Suprapubic skin (tissue), 3 donors: ENCODE measurements around the gene POLR3E.

Source experiments
- EP300 ChIP-seq: sonication (generic); formaldehyde crosslinking; IDR thresholded peaks from one replicate; pipeline ENCODE4 v1.6.1; 2017; ENCODE audit warnings: antibody characterized with exemption
- POLR2A ChIP-seq, 2 donors: fragments of 450-650 bp; IDR thresholded peaks; one replicate each; pipeline ENCODE4 v1.6.1; 2017; ENCODE audit warnings: antibody characterized with exemption in 2 of 2, mild to moderate bottlenecking in 2 of 2, moderate library complexity in 2 of 2
- TF ChIP-seq, protein P1 (sequence below), 2 donors: fragments of 200-600 bp in 1 of 2; fragments of 450-650 bp in 1 of 2; sonication (generic) in 1 of 2; IDR thresholded peaks; one replicate each; pipeline ENCODE4 v1.5.1; 2016 to 2019; ENCODE audit warnings: antibody characterized with exemption in 2 of 2, mild to moderate bottlenecking in 1 of 2, moderate library complexity in 1 of 2

DNA sequence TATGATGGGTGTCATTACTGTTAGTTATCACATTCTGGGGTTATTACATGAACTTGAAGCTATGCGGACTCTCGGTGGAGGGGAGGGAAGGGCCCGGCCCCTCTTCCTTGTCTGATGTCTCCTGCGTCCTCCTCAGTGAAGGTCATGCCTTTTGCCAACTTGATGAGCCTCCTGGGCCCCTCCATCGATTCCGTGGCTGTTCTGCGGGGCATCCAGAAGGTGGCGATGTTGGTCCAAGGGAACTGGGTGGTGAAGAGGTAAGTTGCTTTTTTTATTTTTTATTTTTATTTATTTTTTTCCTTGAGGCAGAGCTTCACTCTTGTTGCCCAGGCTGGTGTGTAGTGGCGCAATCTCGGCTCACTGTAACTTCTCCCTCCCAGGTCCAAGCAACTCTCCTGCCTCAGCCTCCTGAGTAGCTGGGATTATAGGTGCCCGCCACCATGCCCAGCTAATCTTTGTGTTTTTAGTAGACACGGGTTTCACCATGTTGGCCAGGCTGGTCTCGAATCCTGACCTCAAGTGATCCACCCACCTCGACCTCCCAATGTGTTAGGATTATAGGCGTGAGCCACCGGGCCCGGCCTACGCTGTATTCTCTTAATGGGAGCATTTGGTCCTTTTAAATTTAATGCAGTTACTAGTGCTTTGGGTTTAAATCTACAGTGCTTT, 21.6 kb downstream of the POLR3E start:
- TF ChIP-seq, protein P1, sequence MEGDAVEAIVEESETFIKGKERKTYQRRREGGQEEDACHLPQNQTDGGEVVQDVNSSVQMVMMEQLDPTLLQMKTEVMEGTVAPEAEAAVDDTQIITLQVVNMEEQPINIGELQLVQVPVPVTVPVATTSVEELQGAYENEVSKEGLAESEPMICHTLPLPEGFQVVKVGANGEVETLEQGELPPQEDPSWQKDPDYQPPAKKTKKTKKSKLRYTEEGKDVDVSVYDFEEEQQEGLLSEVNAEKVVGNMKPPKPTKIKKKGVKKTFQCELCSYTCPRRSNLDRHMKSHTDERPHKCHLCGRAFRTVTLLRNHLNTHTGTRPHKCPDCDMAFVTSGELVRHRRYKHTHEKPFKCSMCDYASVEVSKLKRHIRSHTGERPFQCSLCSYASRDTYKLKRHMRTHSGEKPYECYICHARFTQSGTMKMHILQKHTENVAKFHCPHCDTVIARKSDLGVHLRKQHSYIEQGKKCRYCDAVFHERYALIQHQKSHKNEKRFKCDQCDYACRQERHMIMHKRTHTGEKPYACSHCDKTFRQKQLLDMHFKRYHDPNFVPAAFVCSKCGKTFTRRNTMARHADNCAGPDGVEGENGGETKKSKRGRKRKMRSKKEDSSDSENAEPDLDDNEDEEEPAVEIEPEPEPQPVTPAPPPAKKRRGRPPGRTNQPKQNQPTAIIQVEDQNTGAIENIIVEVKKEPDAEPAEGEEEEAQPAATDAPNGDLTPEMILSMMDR (IDR thresholded peaks at IDR 0.05): peak in 1 of 2 donors; percentile 48
- TF ChIP-seq POLR2A (IDR thresholded peaks at IDR 0.05): no peak
- no peak for TF ChIP-seq EP300
